Endometrial microvascular endothelial cells (primary cell): ENCODE results near the gene RAP1GDS1. TPM values are rescaled to one million over a fixed set of nuclear protein-coding genes. Genes with fewer than 3 reads are reported as not detected.
"Not testable (repeated sequence)": the region's sequence is repeated elsewhere in the genome, so short reads cannot be mapped to it uniquely, and the experiment has no call there.

ENCODE experiments used
- in situ Hi-C: cut with HindIII; loops from 2 replicates; pipeline ENCODE4 v1.10.0; 2017; ENCODE audit warnings: low sequenced_read_pairs, low pct_unique_long_range_greater_than_20kb; ENCODE audit errors: inconsistent ontology term
- total RNA-seq: library from RNA; depleted of rRNA; stranded (reverse); fragments of >200 nt; gene quantifications from one replicate; pipeline ENCODE4 v1.2.3, GENCODE V29; 2015; ENCODE audit errors: inconsistent ontology term

Gene RAP1GDS1
- total RNA-seq, 1 donor from 2014 or later, result 60.5 TPM

GRCh38 chr4:98466868-98467599 is 205.8 kb downstream of the RAP1GDS1 start:
- in situ Hi-C loops, result no loop called here

GRCh38 chr4:98467627-98468072 is 206.5 kb downstream of the RAP1GDS1 start:
- in situ Hi-C loops, result no loop called here

- in situ Hi-C loops, result no loop called here
These were observed 207.5 kb downstream of the RAP1GDS1 start for GRCh38 chr4:98468709-98469108.

GRCh38 chr4:98469771-98470170 is 208.6 kb downstream of the RAP1GDS1 start:
- in situ Hi-C loops, result no loop called here

- in situ Hi-C loops, result no loop called here
These were observed 209.2 kb downstream of the RAP1GDS1 start for GRCh38 chr4:98470366-98470765.

GRCh38 chr4:98470831-98471230 is 209.6 kb downstream of the RAP1GDS1 start:
- in situ Hi-C loops, result no loop called here

GRCh38 chr4:98473046-98473445 is 211.9 kb downstream of the RAP1GDS1 start:
- in situ Hi-C loops, result no loop called here

- in situ Hi-C loops, result no loop called here
These were observed 213.2 kb downstream of the RAP1GDS1 start for GRCh38 chr4:98474408-98474844.

GRCh38 chr4:98476891-98477290 is 215.7 kb downstream of the RAP1GDS1 start:
- in situ Hi-C loops, result no loop called here

GRCh38 chr4:98479590-98479989 is 218.4 kb downstream of the RAP1GDS1 start:
- in situ Hi-C loops, result not testable (repeated sequence)

GRCh38 chr4:98480535-98480934 is 219.4 kb downstream of the RAP1GDS1 start:
- in situ Hi-C loops, result no loop called here

- in situ Hi-C loops, result no loop called here
These were observed 220.0 kb downstream of the RAP1GDS1 start for GRCh38 chr4:98481167-98481566.

GRCh38 chr4:98482503-98482846 is 221.3 kb downstream of the RAP1GDS1 start:
- in situ Hi-C loops, result no loop called here

GRCh38 chr4:98482847-98483806 is 221.9 kb downstream of the RAP1GDS1 start:
- in situ Hi-C loops, result no loop called here

GRCh38 chr4:98484031-98484430 is 222.8 kb downstream of the RAP1GDS1 start:
- in situ Hi-C loops, result no loop called here

GRCh38 chr4:98485816-98486345 is 224.7 kb downstream of the RAP1GDS1 start:
- in situ Hi-C loops, result no loop called here

GRCh38 chr4:98490251-98490650 is 229.1 kb downstream of the RAP1GDS1 start:
- in situ Hi-C loops, result no loop called here

- in situ Hi-C loops, result no loop called here
These were observed 230.8 kb downstream of the RAP1GDS1 start for GRCh38 chr4:98491899-98492559.

GRCh38 chr4:98493296-98493695 is 232.1 kb downstream of the RAP1GDS1 start:
- in situ Hi-C loops, result no loop called here
